Vagina (tissue), 2 donors: ENCODE results near the gene RTL1. TPM values are rescaled to one million over a fixed set of nuclear protein-coding genes. Genes with fewer than 3 reads are reported as not detected.

Experiments used
- DNase-seq, 2 donors: peaks; one replicate each; pipeline ENCODE4 v3.0.0-alpha.2; 2017; ENCODE audit errors: extremely low spot score in 2 of 2
- H3K27ac ChIP-seq: fragments of 200-600 bp; sonication (generic); one replicate; pipeline ENCODE4 v1.5.1; 2019
- H3K27me3 ChIP-seq: fragments of 200-600 bp; sonication (generic); one replicate; pipeline ENCODE4 v1.5.1; 2019
- H3K36me3 ChIP-seq, 2 donors: fragments of 200-600 bp; sonication (generic); one replicate each; pipeline ENCODE4 v1.5.1; 2017 to 2019
- H3K4me1 ChIP-seq: fragments of 200-600 bp; sonication (generic); one replicate; pipeline ENCODE4 v1.5.1; 2019
- H3K4me3 ChIP-seq, 2 donors: fragments of 200-600 bp; sonication (generic); 1 replicate in 1 of 2; 2 replicates in 1 of 2; pipeline ENCODE4 v1.5.1; 2016 to 2019
- H3K9me3 ChIP-seq: fragments of 200-600 bp; sonication (generic); one replicate; pipeline ENCODE4 v1.5.1; 2019
- POLR2A ChIP-seq, 2 donors: fragments of 450-650 bp; IDR thresholded peaks; one replicate each; pipeline ENCODE4 v1.6.1; 2017; ENCODE audit warnings: antibody characterized with exemption in 2 of 2, mild to moderate bottlenecking in 2 of 2, moderate library complexity in 2 of 2
- POLR2AphosphoS5 ChIP-seq, 2 donors: sonication (generic); formaldehyde crosslinking; IDR thresholded peaks; one replicate each; pipeline ENCODE4 v1.9.0; 2017; ENCODE audit warnings: antibody characterized with exemption in 2 of 2, mild to moderate bottlenecking in 2 of 2, low read depth in 1 of 2; ENCODE audit not compliant: insufficient read depth in 1 of 2
- intact Hi-C: fragments of 100-400 bp; cut with DNase I; formaldehyde crosslinking; loops from one replicate; pipeline ENCODE4 v1.15.1; 2023
- total RNA-seq: library from RNA; depleted of rRNA; stranded (reverse); fragments of >200 nt; gene quantifications from one replicate; pipeline ENCODE4 v1.2.3, GENCODE V29; 2016
- TF ChIP-seq, protein P1 (sequence below), 3 experiments: fragments of 450-650 bp in 2 of 3; fragments of 200-600 bp in 1 of 3; sonication (generic) in 1 of 3; IDR thresholded peaks; one replicate each; pipeline ENCODE4 v1.5.1; 2017 to 2019; ENCODE audit warnings: antibody characterized with exemption in 3 of 3, mild to moderate bottlenecking in 2 of 3, moderate library complexity in 2 of 3

The RTL1 gene
- total RNA-seq, 1 donor from 2014 or later = not detected

GRCh38 chr14:100914597-100915021 lies 11.1 kb upstream of the RTL1 start:
- intact Hi-C loops = no loop called here
- no peaks in the 10 kb centered on the region for H3K9me3 ChIP-seq
- H3K27ac ChIP-seq = no peak overlapping the region
- no peaks in the 10 kb centered on the region for H3K4me1 ChIP-seq
- no peak for DNase-seq
- no peaks in the 10 kb centered on the region for H3K27me3 ChIP-seq
- TF ChIP-seq POLR2AphosphoS5 (IDR thresholded peaks at IDR 0.05; ENCODE audit: insufficient read depth in 1 of 2, low read depth in 1 of 2) = no peak
- no peak for TF ChIP-seq POLR2A (IDR thresholded peaks at IDR 0.05)
- TF ChIP-seq, protein P1, sequence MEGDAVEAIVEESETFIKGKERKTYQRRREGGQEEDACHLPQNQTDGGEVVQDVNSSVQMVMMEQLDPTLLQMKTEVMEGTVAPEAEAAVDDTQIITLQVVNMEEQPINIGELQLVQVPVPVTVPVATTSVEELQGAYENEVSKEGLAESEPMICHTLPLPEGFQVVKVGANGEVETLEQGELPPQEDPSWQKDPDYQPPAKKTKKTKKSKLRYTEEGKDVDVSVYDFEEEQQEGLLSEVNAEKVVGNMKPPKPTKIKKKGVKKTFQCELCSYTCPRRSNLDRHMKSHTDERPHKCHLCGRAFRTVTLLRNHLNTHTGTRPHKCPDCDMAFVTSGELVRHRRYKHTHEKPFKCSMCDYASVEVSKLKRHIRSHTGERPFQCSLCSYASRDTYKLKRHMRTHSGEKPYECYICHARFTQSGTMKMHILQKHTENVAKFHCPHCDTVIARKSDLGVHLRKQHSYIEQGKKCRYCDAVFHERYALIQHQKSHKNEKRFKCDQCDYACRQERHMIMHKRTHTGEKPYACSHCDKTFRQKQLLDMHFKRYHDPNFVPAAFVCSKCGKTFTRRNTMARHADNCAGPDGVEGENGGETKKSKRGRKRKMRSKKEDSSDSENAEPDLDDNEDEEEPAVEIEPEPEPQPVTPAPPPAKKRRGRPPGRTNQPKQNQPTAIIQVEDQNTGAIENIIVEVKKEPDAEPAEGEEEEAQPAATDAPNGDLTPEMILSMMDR (IDR thresholded peaks at IDR 0.05) = no peak
- H3K4me3 ChIP-seq = no peak overlapping the region
- no peaks in the 10 kb centered on the region for H3K36me3 ChIP-seq

DNA sequence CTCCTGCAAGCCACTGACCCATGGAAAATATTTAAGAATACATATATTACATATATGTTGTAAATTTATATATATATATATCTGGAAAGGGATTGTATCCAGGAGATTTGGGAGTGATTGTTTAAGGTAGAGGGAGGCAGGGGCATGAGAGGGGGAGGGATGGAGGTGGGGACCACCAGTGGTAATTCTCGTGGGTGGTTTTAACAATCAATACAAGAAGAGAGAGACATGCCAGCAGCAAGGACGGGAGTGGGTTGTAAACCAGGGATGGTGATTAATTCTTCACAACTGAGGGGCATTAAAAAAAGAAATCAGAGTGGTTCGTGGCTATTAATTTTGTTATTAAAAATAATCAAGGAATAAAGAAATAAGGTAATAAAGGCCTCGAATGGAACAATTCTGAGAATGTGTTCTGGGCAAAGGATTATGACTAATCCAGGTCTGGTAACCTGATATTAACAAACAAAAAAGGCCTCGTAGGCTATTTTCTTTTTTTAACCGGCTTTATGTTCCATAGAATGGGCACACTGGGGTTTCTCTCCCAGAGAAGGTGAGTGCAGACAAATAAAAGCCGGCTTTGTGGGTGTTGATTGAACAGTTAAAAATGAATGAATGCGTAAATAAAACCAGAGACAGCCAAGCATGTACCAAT lies 8.3 kb upstream of the RTL1 start:
- H3K27me3 ChIP-seq = no peaks in the 10 kb centered on the region
- DNase-seq = no peak
- H3K27ac ChIP-seq = no peak overlapping the region
- H3K4me1 ChIP-seq = no peaks in the 10 kb centered on the region
- no peaks in the 10 kb centered on the region for H3K36me3 ChIP-seq
- TF ChIP-seq POLR2AphosphoS5 (IDR thresholded peaks at IDR 0.05; ENCODE audit: insufficient read depth in 1 of 2, low read depth in 1 of 2) = no peak
- TF ChIP-seq, protein P1 (IDR thresholded peaks at IDR 0.05) = no peak
- TF ChIP-seq POLR2A (IDR thresholded peaks at IDR 0.05) = no peak
- no peaks in the 10 kb centered on the region for H3K9me3 ChIP-seq
- intact Hi-C loops = no loop called here
- H3K4me3 ChIP-seq = no peak overlapping the region

DNA sequence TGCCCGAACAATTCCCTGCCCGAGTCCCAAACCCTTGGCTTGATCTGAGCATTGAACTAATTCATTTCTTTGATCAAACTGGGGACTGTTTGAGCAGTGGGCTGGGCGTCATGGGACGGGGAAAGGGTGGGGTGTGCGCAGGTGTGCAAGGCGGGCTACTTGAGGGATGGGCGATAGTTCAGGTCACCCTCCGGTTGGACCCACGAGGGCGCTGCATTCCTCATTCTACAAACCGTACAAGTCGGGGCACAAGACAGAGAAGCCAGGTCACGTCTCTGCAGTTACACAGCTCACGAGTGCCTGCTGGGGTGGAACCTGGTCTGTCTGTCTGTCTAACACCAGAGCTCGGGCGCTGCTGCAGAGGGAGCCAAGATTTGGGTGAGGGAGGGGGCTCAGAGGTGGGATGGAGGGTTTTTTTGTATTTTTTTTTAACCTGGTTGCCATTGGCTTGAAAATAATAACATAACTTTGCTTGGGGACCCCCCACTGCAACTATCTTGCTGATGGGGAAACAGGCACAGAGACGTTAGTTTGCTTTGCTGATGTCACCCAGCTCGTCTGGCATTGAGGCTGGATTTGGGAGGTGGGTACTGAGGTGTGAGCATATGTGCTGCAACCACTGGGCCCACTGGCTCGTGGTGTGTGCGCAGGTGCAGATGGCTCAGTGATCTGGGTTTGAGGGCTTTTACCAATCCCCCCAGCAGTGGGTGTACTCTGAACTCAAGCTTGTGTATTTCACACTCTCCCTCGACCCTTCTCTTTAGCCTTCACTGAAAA lies 7.6 kb upstream of the RTL1 start:
- Histone ChIP-seq H3K4me3 (no peak overlapping the region), H3K27ac (no peak overlapping the region), H3K4me1 (no peaks in the 10 kb centered on the region), H3K36me3 (no peaks in the 10 kb centered on the region), H3K9me3 (no peaks in the 10 kb centered on the region), H3K27me3 (no peaks in the 10 kb centered on the region)
- TF ChIP-seq POLR2AphosphoS5 (IDR thresholded peaks at IDR 0.05; ENCODE audit: insufficient read depth in 1 of 2, low read depth in 1 of 2) (no peak), POLR2A (IDR thresholded peaks at IDR 0.05) (no peak)
- TF ChIP-seq, protein P1 (IDR thresholded peaks at IDR 0.05) = no peak
- intact Hi-C loops = no loop called here
- no peak for DNase-seq

DNA sequence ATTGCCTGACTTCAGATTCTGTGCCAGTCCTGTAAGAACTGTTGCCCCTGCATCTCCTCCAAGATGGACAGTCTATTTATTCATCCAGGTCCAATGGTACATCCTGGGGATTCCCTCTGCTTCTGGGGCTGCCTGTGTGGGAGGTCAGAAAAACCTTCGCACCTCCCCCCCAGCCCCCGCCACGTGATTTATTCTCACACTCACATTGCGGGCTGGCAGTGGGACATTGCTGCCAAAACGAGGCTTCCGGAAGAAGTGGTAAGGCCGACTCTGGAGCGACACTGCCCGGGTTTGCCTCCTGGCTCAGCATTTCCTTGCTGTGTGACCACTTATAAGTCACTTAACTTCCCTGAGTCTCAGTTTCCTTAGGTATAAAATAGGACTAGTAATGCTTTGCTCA lies 5.9 kb upstream of the RTL1 start:
- no peak overlapping the region for H3K27ac ChIP-seq
- intact Hi-C loops = no loop called here
- H3K27me3 ChIP-seq = no peaks in the 10 kb centered on the region
- H3K9me3 ChIP-seq = no peaks in the 10 kb centered on the region
- no peak overlapping the region for H3K4me3 ChIP-seq
- DNase-seq = no peak
- no peaks in the 10 kb centered on the region for H3K4me1 ChIP-seq
- TF ChIP-seq POLR2AphosphoS5 (IDR thresholded peaks at IDR 0.05; ENCODE audit: insufficient read depth in 1 of 2, low read depth in 1 of 2) = no peak
- TF ChIP-seq, protein P1 (IDR thresholded peaks at IDR 0.05) = no peak
- no peaks in the 10 kb centered on the region for H3K36me3 ChIP-seq

DNA sequence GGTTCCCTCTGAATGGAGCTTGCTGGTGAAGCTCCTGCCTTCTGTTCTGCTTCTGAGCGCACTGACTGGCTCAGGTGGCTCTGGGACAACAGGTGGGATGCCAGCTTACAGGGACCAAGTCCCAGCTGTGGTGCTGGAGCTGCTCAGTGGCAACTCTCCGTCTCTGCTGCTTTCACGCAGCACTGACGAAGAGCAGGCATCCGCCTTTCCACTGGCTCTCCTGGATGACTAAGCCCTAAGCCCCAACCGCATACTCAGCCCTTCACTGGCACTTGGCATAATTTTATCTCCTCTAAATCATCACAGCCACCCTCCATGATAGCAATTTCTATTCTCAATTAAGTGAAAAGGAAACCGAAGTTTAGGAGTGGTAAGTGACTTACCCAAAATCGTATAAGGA lies 3.7 kb upstream of the RTL1 start:
- Histone ChIP-seq H3K9me3 (no peaks in the 10 kb centered on the region), H3K27ac (no peak overlapping the region), H3K4me3 (no peak overlapping the region), H3K36me3 (no peaks in the 10 kb centered on the region), H3K4me1 (no peaks in the 10 kb centered on the region), H3K27me3 (no peaks in the 10 kb centered on the region)
- TF ChIP-seq POLR2A (IDR thresholded peaks at IDR 0.05) (no peak), POLR2AphosphoS5 (IDR thresholded peaks at IDR 0.05; ENCODE audit: insufficient read depth in 1 of 2, low read depth in 1 of 2) (no peak)
- TF ChIP-seq, protein P1 (IDR thresholded peaks at IDR 0.05) = no peak
- no peak for DNase-seq
- intact Hi-C loops = no loop called here
